8988T (cell line): ENCODE measurements around the gene TMEM191C.
"Not testable (repeated sequence)": the region's sequence is repeated elsewhere in the genome, so short reads cannot be mapped to it uniquely, and the experiment has no call there.

ENCODE experiments used
- DNase-seq: peaks from one replicate; pipeline ENCODE4 v3.0.0; 2011

TMEM191C gene

DNA sequence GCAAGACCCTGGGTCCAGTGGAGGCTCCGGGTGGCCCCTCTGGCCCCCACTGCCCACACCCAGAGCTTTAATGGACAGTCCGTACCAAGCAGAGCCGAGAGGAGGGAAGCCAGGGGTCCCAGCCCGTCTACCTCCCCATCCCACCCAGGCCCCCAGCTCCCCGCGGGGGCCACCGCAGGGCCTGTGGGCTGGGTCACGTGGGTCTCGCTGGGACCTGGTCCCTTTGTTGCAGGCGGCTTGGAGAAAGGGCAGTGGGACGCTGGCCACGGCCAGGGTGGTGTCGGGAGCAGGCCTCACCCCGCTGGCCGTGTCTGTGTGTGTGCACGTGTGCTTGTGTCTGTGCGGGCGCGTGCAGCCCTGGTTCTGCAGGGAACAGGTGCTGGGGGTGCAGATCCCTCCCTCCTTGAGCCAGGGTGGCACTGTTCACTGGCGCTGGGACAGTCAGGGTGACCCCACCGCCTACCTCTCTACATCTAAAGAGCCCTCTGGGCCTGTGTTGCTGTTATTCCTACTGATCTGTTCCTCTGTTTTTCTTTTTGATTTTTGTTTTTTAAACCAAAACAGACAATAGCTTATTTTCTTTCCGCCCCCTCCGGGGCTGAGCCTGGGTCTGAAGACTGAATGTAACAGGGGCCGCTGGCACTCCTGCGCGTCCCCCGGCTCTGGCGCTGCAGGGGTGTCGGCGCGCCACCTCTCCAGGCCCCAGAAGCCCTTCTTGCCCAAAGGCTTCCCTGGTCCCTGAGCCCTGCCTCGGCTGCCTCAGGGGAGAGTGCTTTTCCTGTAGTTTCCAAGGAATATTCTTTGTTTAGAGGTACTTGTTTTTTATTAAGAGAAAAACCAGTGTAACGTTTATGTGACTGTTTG is 20.1 kb upstream of the TMEM191C start:
- DNase-seq, result no peak

DNA sequence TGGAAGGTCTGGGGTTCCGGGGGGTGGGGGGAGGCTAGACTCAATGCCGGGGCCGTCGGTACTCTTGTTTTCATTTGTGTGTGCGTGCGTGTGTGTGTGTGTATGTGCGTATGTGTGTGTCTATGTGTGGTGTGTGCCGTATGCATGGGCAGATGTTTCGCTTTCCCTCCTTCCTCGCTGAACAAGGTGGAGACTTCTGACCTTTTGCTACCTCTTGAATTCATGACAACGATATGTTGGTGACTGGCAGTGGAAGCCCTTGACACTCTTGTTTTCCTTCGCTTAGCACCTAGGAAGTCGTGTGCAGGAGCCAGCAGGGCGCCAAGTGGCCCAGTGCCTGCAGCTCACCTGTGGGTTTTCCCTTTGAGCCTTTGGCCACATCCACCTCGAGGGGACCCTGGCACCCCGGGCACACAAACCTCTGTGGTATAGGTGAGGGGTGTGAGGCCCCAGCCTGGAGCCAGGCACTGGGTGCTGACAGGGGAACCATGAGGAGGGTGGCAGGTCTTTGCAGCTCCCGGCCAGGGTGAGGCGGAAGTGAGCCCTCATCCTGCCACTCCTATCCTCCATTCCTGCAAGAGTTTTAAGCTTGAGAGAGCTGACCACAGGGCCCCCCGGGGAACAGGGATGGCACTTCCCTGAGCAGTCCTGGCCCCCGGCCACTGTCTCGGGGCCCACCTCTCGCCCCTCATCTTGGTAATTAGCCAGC is 19.3 kb upstream of the TMEM191C start:
- no peak for DNase-seq

DNA sequence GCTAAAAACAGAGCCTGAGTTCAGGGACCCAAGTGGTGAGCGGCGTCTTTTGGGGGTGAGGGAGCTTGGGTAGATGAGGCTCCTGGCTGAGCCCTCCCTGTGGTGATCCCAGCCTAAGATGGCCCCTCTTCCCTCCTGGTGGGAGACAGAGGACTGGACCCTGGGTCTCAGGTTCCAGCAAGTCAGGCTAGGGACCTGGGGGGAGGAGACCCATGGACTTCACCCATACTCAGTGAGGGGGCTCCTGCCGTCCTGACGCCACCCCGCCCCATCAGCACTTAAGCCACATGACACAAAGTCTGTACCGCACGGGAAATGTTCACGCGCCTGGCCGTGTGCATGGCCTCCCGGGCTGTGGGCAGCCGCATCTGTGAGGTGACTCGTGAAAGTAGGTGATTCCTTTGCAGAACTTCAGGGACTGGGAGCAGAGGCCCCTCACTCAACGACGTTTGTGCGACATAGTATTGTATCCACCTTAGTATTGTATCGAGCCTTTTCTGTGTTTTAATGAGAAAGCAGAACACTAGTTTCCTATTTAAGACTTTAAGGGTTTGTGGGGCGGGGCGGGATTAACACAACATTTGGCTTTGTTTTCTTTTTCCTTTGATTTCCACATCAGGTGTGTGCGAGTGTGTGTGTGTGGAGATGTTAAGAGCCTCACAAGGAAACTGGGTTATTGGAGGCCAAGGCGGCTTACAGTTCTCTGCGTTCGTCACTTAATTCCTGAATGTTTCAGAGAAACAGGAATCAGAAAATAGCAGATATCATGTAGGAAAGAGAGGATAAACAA is 18.4 kb upstream of the TMEM191C start:
- DNase-seq, result no peak

DNA sequence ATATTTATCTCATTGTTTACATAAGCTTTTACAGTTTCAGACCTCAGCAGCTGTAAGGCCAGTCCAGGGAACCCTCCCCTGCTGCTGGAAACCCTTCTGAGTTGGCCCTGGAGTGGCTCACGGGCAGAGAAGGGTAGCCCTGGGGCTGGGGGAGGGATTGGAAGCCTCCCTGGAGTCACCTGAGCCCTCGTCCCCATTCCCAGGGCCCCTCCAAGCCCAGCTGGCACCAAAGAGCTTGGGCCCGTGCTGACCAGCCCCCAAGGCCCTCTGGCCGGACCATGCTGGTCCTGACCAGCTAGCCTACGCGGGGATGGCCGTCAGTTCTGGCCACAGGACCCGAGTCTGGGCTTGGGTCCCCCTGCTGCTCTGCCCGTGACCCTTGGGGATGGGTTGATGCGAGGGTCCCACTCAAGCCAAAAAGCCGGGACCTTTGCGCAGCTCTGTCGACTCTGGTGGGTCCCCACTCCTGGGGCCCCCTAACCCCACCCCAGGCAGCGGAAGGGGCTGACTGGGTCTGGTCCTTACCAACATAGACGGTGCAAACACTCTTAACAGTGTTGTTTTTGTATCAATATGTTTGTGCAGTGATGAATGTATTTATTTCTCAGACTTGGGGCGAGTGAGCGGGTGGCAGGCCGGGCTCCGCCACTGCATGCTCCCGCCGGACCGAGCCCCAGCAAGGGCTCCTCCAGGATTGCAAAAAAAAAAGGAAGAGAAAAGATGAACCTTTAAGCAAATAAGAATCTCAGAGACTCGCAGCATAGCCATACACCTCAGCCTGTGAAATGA is 17.5 kb upstream of the TMEM191C start:
- no peak for DNase-seq

DNA sequence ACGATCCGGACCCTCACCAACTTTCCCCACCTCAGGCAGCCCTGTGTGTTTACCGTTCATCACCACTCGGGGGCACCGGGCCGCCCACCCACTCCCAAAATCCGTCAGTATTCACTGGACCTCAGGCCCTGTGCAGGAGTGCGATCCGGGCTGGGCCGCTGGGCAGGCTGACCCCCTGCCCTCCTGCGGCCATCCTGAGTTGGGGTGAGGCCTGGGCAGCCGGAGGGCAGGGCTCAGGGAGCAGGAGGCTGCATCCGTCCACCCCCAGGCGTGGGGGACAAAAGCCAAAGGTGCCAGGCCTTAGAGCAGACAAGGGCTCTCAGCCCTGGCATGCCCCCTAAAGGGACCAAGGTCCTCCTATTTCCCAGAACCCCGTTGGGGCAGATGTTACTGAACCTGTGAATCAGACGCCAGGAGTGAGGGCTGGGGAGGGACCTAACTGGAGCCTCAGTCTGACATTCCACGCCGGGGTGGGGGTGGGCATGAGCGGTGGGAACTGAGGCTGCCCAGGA is 16.8 kb upstream of the TMEM191C start:
- DNase-seq, result no peak

DNA sequence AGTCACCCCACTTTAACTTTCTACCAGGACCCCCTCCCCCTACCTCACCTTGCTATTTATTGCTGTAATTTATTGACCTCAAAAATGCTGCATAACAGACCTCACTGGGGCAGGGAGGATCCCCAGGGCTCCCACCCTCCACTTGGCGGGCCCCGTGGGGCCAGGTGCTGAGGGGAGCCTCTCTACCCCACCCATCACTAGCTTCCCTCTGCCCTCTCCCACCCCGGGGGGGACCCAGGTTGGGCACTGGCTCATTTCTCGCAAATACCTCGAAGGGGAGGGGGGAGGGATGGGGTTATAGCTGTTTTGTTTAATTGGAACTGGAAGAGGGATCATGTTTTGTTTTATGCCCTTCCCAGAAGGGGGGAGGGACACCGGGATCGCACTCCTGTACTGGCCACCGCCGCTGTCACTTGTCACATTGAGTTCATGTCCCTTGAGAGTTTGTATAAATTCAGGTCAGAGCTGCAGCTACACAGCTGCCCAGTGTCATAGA is 16.3 kb upstream of the TMEM191C start:
- DNase-seq, result no peak

DNA sequence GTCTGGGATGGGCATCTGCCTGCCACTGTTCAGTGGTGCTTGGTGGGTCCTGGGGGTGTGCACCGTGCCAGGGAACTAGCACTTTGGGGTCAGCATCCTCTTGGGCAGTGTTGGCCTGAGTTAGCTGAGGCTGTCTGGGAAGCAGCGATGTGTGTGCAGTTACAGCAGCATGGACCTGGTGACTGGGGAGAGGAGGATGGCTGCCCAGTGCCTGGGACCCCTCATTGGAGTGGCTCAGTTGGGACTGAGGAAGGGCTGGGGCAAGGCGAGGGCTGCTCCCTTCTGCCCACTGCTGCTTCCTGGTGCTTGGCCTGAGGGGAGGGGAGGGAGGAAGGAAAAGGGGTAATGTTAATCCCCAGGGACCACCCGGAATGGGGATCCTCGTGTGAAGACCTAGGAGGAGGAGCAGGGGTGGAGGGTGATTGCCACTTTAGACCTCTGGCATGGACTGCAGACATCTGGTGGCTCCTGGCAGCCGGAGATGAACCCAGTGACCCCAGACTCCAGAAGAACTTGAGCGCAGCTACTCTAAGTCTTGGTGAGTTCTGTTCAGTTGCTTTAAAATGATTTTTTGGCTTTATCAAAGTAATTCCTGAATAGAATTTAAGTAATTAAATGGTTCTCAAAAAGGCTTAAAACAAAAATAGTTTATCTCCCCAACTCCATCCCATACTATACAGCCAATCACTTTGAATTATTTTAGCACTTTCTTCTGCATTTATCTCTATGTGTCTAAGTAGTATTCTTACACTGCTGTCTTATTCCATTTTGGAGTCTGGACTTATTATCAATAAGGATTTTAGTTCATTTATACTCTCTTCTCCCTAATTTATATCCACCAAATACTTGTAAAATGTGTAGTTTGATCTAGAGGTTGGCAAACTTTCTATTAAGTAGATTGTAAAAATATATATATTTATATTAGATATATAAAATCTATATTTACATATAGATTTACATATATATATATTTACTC is 15.4 kb upstream of the TMEM191C start:
- DNase-seq, result no peak

DNA sequence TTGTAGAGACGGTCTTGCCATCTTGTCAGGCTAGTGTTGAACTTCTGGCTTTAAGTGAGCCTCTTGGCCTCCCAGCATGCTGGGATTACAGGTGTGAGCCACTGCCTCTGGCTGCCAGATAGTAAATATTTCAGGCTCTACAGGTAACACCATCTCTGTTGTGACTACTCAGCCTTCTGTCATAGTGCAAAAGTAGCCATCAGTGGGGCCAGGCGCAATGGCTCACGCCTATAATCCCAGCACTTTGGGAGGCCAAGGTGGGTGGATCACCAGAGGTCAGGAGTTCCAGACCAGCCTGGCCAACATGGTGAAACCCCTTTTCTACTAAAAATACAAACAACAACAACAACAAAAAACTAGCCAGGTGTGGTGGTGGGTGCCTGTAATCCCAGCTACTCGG is 14.5 kb upstream of the TMEM191C start:
- DNase-seq, result not testable (repeated sequence)

DNA sequence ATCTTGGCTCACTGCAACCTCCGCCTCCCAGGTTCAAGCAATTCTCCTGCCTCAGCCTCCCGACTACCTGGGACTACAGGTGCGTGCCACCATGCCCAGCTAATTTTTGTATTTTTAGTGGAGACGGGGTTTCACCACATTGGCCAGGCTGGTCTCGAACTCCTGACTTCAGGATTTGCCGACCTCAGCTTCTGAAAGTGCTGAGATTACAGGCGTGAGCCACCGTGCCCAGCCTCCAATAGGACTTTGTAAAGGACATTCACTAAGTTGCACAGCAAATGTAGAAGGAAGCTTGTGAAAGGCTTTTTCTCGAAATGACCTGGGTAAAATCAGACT is 12.2 kb upstream of the TMEM191C start:
- DNase-seq, result not testable (repeated sequence)

DNA sequence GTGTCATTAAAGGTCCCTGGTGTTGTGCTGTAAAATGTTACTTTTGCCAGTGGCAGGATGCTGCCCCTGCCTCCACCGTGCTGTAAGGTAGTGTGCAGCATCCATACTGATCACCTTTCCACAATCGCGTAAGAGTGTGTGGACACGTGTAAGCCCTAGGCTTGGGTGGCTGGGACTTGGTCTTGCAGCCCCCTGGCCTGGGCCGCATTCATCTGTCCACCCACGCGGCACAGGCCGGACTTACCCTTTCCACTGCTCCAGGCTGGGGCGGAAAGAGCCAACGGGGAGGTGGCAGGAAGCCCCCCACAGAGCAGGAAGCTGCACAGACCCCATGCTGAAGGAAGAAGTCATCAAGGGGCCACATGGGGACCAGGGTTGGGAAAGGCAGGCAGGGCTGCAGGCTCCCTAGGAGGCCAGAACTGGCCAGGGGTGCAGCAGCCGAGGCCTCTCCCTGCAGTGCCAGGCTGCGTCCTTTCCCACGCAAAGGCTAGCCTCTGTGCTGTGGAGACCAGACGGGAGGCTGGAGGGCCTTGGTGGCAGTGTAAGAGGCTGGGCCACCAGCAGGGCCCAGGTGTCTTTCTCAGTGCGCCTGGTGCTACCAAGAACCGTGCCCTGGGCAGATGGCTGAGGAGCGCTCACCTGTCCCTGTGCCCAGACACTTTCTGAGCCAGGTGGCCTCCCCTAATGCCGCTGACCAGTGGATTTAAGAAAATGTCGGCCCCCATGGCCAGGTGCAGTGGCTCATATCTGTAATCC is 11.7 kb upstream of the TMEM191C start:
- DNase-seq, result no peak

DNA sequence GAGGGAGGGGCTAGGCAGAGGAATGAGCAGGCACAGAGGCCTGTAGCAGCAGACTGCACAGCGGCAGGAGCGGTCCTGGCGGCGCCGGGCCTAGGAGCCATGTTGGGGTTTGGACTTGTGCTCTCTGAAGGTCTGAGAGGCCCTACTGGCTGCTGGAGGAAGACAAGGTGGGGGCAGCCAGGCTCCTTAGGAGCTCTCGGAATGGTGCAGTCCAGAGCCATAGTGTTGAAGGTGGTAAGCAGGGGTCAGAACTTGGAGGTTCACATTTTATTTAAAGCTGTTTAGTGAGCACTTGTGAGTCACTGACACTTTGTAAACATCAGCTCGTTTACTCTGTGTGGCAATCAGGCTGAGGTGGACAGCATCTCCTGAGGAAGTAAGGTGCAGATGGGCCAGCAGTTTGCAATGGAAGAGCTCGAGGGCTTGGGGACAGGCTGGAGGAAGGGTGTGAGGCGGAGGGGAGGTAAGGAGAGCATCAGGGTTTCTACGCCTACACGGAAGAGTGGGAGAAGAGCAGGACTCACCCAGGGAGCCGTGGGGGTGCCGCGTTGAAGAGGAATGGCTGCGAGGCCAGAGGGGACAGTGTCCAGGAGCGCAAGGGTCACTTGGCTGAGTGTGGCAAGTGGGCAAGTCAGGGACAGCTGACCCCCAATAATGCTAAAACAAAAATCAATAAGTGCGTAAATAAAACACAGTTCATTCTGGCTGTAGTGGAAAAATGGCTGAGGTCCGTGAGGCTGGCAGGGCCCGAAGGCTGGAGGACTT is 10.0 kb upstream of the TMEM191C start:
- DNase-seq, result no peak

DNA sequence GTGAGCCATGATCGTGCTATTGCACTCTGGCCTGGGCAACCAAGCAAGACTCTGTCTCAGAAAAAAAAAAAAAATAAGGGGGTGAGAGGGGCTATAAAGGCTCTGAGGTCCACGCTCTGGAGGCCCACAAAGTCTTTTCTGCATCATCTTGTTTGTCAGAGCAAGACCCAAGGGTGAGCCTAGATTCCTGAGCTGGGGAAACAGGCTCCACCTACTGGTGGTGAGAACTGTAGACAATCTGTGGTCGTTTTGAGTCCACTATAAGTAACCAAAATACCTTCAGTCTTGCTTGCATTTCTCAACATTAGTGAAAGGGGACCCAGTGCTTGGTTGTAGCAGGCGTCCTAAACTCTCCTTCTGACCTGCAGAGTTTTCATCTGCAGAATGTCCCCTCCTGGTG is 4.5 kb upstream of the TMEM191C start:
- not testable (repeated sequence) for DNase-seq

DNA sequence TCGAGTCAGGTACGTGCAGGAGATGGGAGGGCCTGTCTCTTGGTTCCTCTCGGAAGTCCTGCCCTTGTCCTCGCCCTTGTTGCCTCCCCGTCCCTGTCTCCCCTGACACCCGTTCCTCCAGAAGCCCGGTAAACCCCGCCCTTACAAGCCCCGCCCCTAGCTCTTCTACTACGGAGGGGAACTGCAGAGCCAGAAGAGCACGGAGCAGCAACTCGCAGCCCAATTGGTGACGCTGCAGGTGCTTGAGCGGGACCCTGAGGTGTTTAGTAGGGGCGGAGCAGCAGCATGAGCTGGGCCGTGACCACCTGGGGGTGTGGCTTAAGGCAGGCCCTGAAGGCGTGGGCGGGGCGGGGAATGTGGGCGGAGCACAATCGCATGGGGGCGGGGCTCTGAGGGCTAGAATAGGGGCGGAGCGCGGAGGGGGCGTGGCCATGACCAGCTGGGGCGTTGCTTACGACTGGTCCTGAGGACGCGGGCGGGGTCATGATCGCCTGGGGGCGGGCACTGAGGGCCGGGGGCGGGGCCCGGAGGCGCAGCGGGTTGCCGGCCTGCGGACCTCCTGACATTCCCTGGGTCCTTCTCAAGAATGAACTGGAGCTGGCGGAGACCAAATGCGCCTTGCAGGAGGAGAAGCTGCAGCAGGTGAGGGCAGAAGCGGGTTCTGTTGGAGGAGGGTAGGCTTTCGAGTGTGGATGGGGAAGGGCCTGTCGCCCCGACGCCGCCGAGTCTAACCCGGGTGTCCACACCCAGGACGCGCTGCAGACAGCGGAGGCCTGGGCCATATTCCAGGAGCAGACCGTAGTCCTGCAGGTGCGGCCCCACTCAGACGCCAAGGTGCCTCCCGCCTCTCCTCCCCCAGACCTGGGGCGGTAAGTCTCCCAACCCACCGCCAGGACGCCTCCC is 1.3 kb downstream of the TMEM191C start:
- DNase-seq, result not testable (repeated sequence)

DNA sequence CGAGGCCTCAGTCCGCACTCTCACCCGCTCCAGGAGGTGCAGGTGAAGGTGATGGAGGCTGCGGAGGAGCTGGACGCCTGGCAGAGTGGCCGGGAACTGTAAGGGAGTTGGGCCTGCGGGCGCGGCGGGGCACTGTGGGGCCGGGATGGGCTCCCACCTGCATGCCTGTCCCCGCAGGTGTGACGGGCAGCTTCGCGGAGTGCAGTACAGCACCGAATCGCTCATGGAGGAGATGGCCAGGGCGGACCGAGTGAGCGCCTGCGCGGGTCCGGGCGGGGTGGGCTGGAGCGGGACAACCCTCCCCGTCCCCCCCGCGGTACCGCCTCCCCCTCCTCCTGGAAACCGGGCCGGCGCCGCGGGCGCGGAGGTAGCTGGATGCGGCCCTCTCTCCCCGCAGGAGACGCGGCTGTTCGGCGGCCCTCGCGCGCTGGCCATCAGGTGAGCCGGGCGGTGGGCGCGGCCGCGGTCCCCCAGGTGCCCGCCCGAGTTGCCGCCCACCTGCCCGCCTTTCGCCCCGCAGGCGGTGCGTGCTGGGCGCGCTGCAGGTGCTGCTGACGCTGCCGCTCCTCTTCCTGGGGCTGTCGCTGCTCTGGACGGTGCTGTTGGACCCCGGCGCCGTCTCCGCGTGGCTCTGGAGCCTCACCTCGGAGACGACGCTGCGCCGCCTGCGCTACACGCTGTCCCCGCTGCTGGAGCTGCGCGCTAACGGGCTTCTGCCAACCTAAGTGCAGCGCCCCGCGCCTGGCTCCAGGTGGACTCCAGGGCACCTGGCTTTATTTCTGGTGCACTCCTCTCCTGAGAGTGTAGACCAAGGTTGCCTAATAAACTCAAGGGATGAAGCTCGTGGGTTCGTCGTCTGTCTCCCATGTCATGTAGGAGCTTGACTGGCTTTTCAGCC is 2.2 kb downstream of the TMEM191C start:
- not testable (repeated sequence) for DNase-seq

DNA sequence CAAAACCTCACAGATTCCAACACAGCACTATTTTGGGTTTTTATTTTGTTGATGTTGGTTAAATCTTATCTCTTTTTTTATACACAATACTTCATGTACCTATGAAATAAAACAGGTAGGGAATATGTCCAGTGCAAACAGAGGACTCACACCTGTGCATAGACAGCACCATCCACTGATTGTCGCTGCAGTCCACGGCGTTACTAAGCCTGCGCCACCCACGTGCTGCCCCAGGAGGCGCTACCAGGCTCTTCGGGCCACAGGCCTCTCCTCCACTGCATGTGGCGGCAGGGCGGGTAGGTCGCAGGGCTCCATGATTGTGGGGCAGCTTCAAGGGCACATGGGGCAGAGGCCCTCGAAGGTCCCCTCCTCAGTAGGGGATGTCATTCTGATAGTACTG is 5.8 kb downstream of the TMEM191C start:
- DNase-seq, result not testable (repeated sequence)

DNA sequence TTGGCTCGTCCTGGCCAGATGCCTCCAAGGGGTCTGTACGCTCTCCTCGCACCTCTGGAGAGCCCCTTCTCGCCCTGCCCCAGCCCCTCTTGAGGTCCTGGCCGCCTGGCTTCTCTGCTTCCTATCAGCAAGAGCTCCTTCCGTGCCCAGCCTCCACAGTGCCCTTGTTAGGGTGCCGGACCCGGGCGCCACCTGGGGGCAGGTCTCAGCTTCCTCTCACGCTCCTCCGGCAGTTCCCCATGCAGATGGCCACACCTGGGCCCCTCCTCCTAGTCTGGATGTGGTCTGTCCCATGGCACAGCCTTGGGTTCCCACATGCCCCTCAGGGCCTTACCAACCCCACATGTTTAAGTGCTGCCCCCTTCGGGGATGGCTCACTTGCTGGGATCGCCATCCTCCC is 6.5 kb downstream of the TMEM191C start:
- DNase-seq, result not testable (repeated sequence)

DNA sequence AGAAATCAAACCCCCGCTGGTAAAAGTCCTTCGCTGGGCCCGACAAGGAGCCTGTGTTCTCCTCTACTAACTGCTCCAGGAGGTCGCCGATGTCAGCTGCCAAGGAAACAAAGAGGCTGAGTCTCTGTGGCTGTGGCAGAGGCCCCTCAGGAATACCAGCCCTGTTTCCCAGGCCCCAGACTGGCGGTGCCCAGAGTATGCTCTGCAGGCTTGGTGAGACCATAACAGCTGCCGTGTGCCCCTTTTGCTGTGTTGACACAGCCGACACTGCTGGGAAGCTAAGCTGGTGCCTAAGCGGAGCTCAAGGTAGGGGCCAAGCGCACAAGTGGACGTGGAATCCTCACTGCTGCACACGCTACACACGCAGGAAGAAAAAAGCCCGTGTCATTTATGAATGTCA is 16.9 kb downstream of the TMEM191C start:
- not testable (repeated sequence) for DNase-seq
